ENCODE measurements around the gene TGFBR2.

DNA sequence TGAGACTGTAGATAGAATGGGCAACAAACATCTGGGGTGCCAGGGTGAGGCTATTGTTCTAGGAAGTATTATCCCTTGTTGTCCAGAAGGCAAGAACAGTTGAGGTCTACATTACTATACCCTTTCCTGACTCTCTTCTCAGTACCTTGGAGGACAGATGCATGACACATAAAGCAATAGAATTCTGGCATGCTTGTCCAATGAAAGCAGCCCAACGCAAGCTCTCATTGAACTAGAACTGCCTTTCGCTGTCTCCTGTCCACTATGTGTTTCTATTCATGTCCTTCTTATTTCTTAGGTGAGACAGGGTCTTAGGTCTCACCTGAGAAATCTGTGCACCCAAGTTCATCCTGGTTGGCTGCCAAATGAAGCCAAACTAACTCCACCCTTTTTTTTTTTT is 68.6 kb downstream of the TGFBR2 start:
- TF ChIP-seq, protein P1, sequence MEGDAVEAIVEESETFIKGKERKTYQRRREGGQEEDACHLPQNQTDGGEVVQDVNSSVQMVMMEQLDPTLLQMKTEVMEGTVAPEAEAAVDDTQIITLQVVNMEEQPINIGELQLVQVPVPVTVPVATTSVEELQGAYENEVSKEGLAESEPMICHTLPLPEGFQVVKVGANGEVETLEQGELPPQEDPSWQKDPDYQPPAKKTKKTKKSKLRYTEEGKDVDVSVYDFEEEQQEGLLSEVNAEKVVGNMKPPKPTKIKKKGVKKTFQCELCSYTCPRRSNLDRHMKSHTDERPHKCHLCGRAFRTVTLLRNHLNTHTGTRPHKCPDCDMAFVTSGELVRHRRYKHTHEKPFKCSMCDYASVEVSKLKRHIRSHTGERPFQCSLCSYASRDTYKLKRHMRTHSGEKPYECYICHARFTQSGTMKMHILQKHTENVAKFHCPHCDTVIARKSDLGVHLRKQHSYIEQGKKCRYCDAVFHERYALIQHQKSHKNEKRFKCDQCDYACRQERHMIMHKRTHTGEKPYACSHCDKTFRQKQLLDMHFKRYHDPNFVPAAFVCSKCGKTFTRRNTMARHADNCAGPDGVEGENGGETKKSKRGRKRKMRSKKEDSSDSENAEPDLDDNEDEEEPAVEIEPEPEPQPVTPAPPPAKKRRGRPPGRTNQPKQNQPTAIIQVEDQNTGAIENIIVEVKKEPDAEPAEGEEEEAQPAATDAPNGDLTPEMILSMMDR (IDR thresholded peaks at IDR 0.05; ENCODE audit: insufficient read depth, low read depth, low read length) = no peak
- no peak for TF ChIP-seq EZH2 (IDR thresholded peaks at IDR 0.05; ENCODE audit: insufficient read depth, low read length)
